GM23338 (cell line): Measurements from ENCODE around the gene DNAJC7. TPM values are rescaled to one million over a fixed set of nuclear protein-coding genes. Genes with fewer than 3 reads are reported as not detected.

Experiments used
- ATAC-seq: fragments of 200-7000 bp; cut with Tn5 transposase; 3 replicates; pipeline ENCODE4 v1.9.1; 2020
- DNase-seq: peaks from one replicate; pipeline ENCODE4 v3.0.0-alpha.2; 2015; ENCODE audit warnings: low spot score
- H2AFZ ChIP-seq: fragments of 200-600 bp; sonication (generic); 2 replicates; pipeline ENCODE4 v1.8.0; 2016; ENCODE audit warnings: antibody characterized with exemption, mild to moderate bottlenecking, moderate library complexity
- H3F3A ChIP-seq: fragments of 200-600 bp; sonication (generic); replicated peaks from 2 replicates; pipeline ENCODE4 v1.8.0; 2017; ENCODE audit warnings: antibody characterized with exemption, mixed run types, low read depth
- H3K27ac ChIP-seq: fragments of 200-600 bp; sonication (generic); 2 replicates; pipeline ENCODE4 v1.6.1; 2016; ENCODE audit warnings: low read depth
- H3K27me3 ChIP-seq: fragments of 200-600 bp; sonication (generic); 2 replicates; pipeline ENCODE4 v1.8.0; 2016; ENCODE audit warnings: mild to moderate bottlenecking, mixed run types, moderate library complexity; ENCODE audit not compliant: insufficient read depth
- H3K36me3 ChIP-seq: fragments of 200-600 bp; sonication (generic); 2 replicates; pipeline ENCODE4 v1.8.0; 2016; ENCODE audit warnings: mild to moderate bottlenecking; ENCODE audit not compliant: insufficient read depth
- H3K4me1 ChIP-seq: fragments of 200-600 bp; sonication (generic); 2 replicates; pipeline ENCODE4 v1.8.0; 2016; ENCODE audit warnings: mild to moderate bottlenecking, moderate library complexity; ENCODE audit not compliant: insufficient read depth
- H3K4me2 ChIP-seq: fragments of 200-600 bp; sonication (generic); 2 replicates; pipeline ENCODE4 v1.7.1; 2017; ENCODE audit warnings: mixed run types
- H3K4me3 ChIP-seq: fragments of 200-600 bp; sonication (generic); 2 replicates; pipeline ENCODE4 v1.6.1; 2016; ENCODE audit warnings: mixed run types
- H3K79me2 ChIP-seq: fragments of 200-600 bp; sonication (generic); replicated peaks from 2 replicates; pipeline ENCODE4 v1.8.0; 2017; ENCODE audit warnings: mild to moderate bottlenecking; ENCODE audit not compliant: insufficient read depth
- H3K9me2 ChIP-seq: fragments of 200-600 bp; sonication (generic); 2 replicates; pipeline ENCODE4 v1.8.0; 2017; ENCODE audit not compliant: insufficient read depth
- H4K20me1 ChIP-seq: fragments of 200-600 bp; sonication (generic); replicated peaks from 2 replicates; pipeline ENCODE4 v1.8.0; 2017; ENCODE audit warnings: mild to moderate bottlenecking; ENCODE audit not compliant: insufficient read depth
- H3K27ac Mint-ChIP-seq: 2 replicates; pipeline ENCODE4 v1.8.0; 2020; ENCODE audit warnings: inconsistent platforms, mild to moderate bottlenecking, moderate library complexity, mixed read lengths
- H3K27me3 Mint-ChIP-seq: 3 replicates; pipeline ENCODE4 v1.8.0; 2022; ENCODE audit warnings: low read depth, mild to moderate bottlenecking, moderate library complexity, mixed read lengths, inconsistent platforms; ENCODE audit not compliant: insufficient read depth, poor library complexity
- H3K36me3 Mint-ChIP-seq: 3 replicates; pipeline ENCODE4 v1.8.0; 2021; ENCODE audit warnings: low read depth, mild to moderate bottlenecking, inconsistent platforms, moderate library complexity, mixed read lengths
- H3K4me1 Mint-ChIP-seq: 3 replicates; pipeline ENCODE4 v1.8.0; 2020; ENCODE audit warnings: mild to moderate bottlenecking, inconsistent platforms, mixed read lengths
- H3K4me3 Mint-ChIP-seq: 3 replicates; pipeline ENCODE4 v1.8.0; 2021; ENCODE audit warnings: moderate library complexity, mild to moderate bottlenecking, inconsistent platforms, mixed read lengths
- H3K9me3 Mint-ChIP-seq: 3 replicates; pipeline ENCODE4 v1.8.0; 2020; ENCODE audit warnings: moderate library complexity, mild to moderate bottlenecking, inconsistent platforms, mixed read lengths
- CREB1 ChIP-seq: fragments of 250-450 bp; sonication (Bioruptor Pico); IDR thresholded peaks from 2 replicates; pipeline ENCODE4 v1.5.0; 2020; ENCODE audit warnings: low read depth, mild to moderate bottlenecking, moderate library complexity
- EZH2 ChIP-seq: fragments of 200-600 bp; sonication (generic); IDR thresholded peaks from one replicate; pipeline ENCODE4 v1.8.0; 2017; ENCODE audit warnings: antibody characterized with exemption, mild to moderate bottlenecking, low read depth; ENCODE audit not compliant: unreplicated experiment
- EZH2phosphoT487 ChIP-seq: fragments of 200-600 bp; sonication (generic); IDR thresholded peaks from one replicate; pipeline ENCODE4 v1.8.1; 2018; ENCODE audit warnings: antibody characterized with exemption; ENCODE audit not compliant: unreplicated experiment
- JUNB ChIP-seq: IDR thresholded peaks from one replicate; pipeline ENCODE4 v1.6.1; 2016; ENCODE audit warnings: antibody characterized with exemption; ENCODE audit not compliant: unreplicated experiment
- NANOG ChIP-seq: IDR thresholded peaks from 2 replicates; pipeline ENCODE4 v1.6.1; 2016; ENCODE audit warnings: antibody characterized with exemption, borderline replicate concordance
- POLR2AphosphoS5 ChIP-seq: IDR thresholded peaks from 2 replicates; pipeline ENCODE4 v1.6.1; 2016; ENCODE audit warnings: antibody characterized with exemption, low read depth
- REST ChIP-seq: IDR thresholded peaks from one replicate; pipeline ENCODE4 v1.6.1; 2018; ENCODE audit warnings: antibody characterized with exemption; ENCODE audit not compliant: unreplicated experiment
- STAT1 ChIP-seq: IDR thresholded peaks from one replicate; pipeline ENCODE4 v1.6.1; 2016; ENCODE audit warnings: antibody characterized with exemption; ENCODE audit not compliant: unreplicated experiment
- ZNF114 ChIP-seq: fragments of 250-450 bp; sonication (Bioruptor Pico); IDR thresholded peaks from 2 replicates; pipeline ENCODE4 v1.5.0; 2020; ENCODE audit warnings: mild to moderate bottlenecking, moderate library complexity
- ZNF462 ChIP-seq: fragments of 250-450 bp; sonication (Bioruptor Pico); IDR thresholded peaks from 2 replicates; pipeline ENCODE4 v1.5.0; 2020; ENCODE audit warnings: mild to moderate bottlenecking, moderate library complexity
- polyA plus RNA-seq: library from polyadenylated mRNA; unstranded; fragments of >200 nt; fragmentation: Nextera tagmentation; extraction: Ambion mirVana; gene quantifications from 2 replicates; pipeline ENCODE4 v1.2.1, GENCODE V29; 2016
- total RNA-seq: library from RNA; depleted of rRNA; stranded (reverse); fragments of >200 nt; shearing (Covaris generic); gene quantifications from 2 replicates; pipeline ENCODE4 v1.2.3, GENCODE V29; 2014
- TF ChIP-seq, protein P1 (sequence below), 2 experiments: fragments of 200-600 bp in 1 of 2; sonication (generic) in 1 of 2; conservative IDR thresholded peaks; 2 replicates each; pipeline versions ENCODE4 v1.5.1 to v1.6.1; 2016 to 2017; ENCODE audit warnings: antibody characterized with exemption in 2 of 2, low read depth in 2 of 2, mild to moderate bottlenecking in 2 of 2, moderate library complexity in 1 of 2
- TF ChIP-seq, protein P2 (sequence below): IDR thresholded peaks from 2 replicates; pipeline ENCODE4 v1.6.1; 2016; ENCODE audit warnings: antibody characterized with exemption

The DNAJC7 gene
- total and polyA plus RNA-seq, 2 experiments from 2014 or later, result 139 to 141 TPM

GRCh38 chr17:41996855-41997164, 20.4 kb downstream of the DNAJC7 start (continued):
- TF ChIP-seq ZNF114 (CRISPR knock-in tag), result no peak
- no peak for TF ChIP-seq STAT1
- no peak for TF ChIP-seq NANOG
- TF ChIP-seq EZH2phosphoT487, result no peak
- no peak for TF ChIP-seq CREB1 (CRISPR knock-in tag)
- no peak for TF ChIP-seq EZH2

DNA sequence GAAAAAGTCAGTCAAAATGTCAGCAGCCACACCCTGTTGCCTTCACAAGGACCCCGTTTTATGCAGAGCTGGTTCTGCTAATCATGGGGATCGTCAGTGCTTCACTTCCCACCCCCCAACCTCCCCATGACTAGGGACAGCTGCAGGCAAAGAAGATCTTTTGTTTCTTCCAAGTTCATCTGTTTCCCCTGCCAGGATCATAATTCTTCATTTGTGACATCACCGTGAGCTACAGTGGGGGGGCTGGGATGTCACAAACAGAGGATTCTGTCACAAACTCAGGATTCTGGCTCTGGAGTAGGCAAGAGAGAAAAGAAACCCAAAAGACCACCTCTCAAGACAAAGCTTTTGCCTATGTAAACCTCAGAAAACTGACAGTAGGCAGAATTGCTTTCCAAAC, 24.7 kb downstream of the DNAJC7 start:
- Mint-ChIP-seq H3K36me3 (peaks cover 96% of the 10 kb centered on the region), H3K27me3 (peaks cover 2% of the 10 kb centered on the region), H3K9me3 (no peaks in the 10 kb centered on the region), H3K4me1 (no peaks in the 10 kb centered on the region), H3K27ac (no peak overlapping the region), H3K4me3 (no peak overlapping the region)
- Histone ChIP-seq H3K4me1 (no peaks in the 10 kb centered on the region), H3K79me2 (0 out of 2 replicates have a peak, but pooled peaks cover 13% of the 10 kb centered on the region), H3K27ac (no peak overlapping the region), H2AFZ (no peak overlapping the region), H3K9me2 (no peaks in the 10 kb centered on the region), H3K4me3 (no peak overlapping the region), H3K27me3 (no peaks in the 10 kb centered on the region), H4K20me1 (peaks cover 42% of the 10 kb centered on the region), H3F3A (peaks cover 30% of the 10 kb centered on the region), H3K4me2 (no peak overlapping the region), H3K36me3 (peaks cover 84% of the 10 kb centered on the region)
- ATAC-seq, result no peak
- DNase-seq, result no peak
- TF ChIP-seq ZNF462, result no peak
- TF ChIP-seq JUNB, result no peak
- TF ChIP-seq ZNF114 (CRISPR knock-in tag), result no peak
- TF ChIP-seq, protein P1, sequence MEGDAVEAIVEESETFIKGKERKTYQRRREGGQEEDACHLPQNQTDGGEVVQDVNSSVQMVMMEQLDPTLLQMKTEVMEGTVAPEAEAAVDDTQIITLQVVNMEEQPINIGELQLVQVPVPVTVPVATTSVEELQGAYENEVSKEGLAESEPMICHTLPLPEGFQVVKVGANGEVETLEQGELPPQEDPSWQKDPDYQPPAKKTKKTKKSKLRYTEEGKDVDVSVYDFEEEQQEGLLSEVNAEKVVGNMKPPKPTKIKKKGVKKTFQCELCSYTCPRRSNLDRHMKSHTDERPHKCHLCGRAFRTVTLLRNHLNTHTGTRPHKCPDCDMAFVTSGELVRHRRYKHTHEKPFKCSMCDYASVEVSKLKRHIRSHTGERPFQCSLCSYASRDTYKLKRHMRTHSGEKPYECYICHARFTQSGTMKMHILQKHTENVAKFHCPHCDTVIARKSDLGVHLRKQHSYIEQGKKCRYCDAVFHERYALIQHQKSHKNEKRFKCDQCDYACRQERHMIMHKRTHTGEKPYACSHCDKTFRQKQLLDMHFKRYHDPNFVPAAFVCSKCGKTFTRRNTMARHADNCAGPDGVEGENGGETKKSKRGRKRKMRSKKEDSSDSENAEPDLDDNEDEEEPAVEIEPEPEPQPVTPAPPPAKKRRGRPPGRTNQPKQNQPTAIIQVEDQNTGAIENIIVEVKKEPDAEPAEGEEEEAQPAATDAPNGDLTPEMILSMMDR (conservative IDR thresholded peaks at IDR 0.05; ENCODE audit: low read depth in 2 of 2), result no peak
- TF ChIP-seq EZH2, result no peak
- TF ChIP-seq NANOG, result no peak
- no peak for TF ChIP-seq POLR2AphosphoS5
- no peak for TF ChIP-seq REST
- TF ChIP-seq CREB1 (CRISPR knock-in tag), result no peak
- TF ChIP-seq, protein P2, sequence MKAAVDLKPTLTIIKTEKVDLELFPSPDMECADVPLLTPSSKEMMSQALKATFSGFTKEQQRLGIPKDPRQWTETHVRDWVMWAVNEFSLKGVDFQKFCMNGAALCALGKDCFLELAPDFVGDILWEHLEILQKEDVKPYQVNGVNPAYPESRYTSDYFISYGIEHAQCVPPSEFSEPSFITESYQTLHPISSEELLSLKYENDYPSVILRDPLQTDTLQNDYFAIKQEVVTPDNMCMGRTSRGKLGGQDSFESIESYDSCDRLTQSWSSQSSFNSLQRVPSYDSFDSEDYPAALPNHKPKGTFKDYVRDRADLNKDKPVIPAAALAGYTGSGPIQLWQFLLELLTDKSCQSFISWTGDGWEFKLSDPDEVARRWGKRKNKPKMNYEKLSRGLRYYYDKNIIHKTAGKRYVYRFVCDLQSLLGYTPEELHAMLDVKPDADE, result no peak
- TF ChIP-seq EZH2phosphoT487, result no peak
